ENCODE measurements around the gene SSH2.
A peak's percentile ranks its signal among the peaks of the same experiment; 100 is the strongest.

Gene SSH2

GRCh38 chr17:29613352-29613837 lies 316.6 kb downstream of the SSH2 start:
- H2AFZ ChIP-seq (ENCODE audit: low read length, unreplicated experiment), result peak overlapping the region; percentile 29
- H3K4me3 ChIP-seq (ENCODE audit: low read depth, low read length), result peak overlapping the region; percentile 71

DNA sequence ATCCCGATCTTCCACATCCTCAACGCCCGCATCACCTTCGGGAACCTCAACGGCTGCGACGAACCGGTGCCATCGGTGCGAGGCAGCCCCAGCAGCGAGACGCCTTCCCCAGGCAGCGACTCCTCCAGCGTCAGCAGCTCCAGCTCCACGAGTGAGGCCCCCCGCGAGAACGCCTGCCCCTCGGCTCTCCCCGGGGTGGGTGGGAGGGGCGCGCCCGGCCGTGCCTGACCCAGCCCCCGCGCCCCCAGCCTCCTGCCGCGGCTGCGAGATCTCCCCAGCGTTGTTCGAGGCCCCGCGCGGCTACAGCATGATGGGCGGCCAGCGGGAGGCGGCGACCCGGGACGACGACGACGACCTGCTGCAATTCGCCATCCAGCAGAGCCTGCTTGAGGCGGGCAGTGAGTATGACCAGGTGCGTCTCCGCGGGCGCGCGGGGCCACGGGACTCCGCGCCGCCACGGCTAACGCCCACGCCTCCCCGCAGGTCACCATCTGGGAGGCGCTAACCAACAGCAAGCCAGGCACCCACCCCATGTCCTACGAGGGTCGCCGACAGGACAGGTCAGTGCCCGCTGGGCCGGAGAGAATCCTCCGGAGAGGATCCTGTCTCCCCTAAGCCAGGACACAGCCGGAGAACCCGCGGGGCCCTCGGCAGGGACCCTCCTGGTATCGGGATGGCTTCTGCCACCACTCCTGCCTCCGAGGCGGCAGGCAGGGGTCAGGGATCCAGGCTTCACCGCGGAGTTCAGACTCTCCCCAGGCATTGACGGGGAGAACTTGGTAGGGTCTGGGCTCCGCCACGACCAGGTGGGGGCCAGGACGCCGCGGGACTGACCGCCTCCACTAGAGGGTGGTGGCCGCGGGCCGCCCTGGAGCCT lies 317.4 kb downstream of the SSH2 start:
- H2AFZ ChIP-seq (ENCODE audit: low read length, unreplicated experiment), result no peak overlapping the region
- H3K4me1 ChIP-seq (ENCODE audit: control insufficient read depth, insufficient read depth, low read length, unreplicated experiment), result peaks cover 10% of the 10 kb centered on the region

More at GRCh38 chr17:29613352-29613837, 316.6 kb downstream of the SSH2 start:
- peaks cover 13% of the 10 kb centered on the region for H3K27me3 ChIP-seq (ENCODE audit: insufficient read depth, low read length)
- no peak overlapping the region for H3K27ac ChIP-seq (ENCODE audit: low read depth, low read length)
- no peaks in the 10 kb centered on the region for H3K36me3 ChIP-seq (ENCODE audit: insufficient read depth, low read length)
- H3K79me2 ChIP-seq (ENCODE audit: control insufficient read depth, insufficient read depth, low read length, unreplicated experiment), result no peaks in the 10 kb centered on the region
- peaks cover 10% of the 10 kb centered on the region for H3K4me1 ChIP-seq (ENCODE audit: control insufficient read depth, insufficient read depth, low read length, unreplicated experiment)

GRCh38 chr17:29612094-29612403 lies 318.0 kb downstream of the SSH2 start:
- Histone ChIP-seq H3K36me3 (ENCODE audit: insufficient read depth, low read length) (no peaks in the 10 kb centered on the region), H3K4me1 (ENCODE audit: control insufficient read depth, insufficient read depth, low read length, unreplicated experiment) (peaks cover 10% of the 10 kb centered on the region), H3K27ac (ENCODE audit: low read depth, low read length) (no peak overlapping the region), H3K27me3 (ENCODE audit: insufficient read depth, low read length) (peaks cover 11% of the 10 kb centered on the region), H3K79me2 (ENCODE audit: control insufficient read depth, insufficient read depth, low read length, unreplicated experiment) (no peaks in the 10 kb centered on the region), H2AFZ (ENCODE audit: low read length, unreplicated experiment) (no peak overlapping the region), H3K4me3 (ENCODE audit: low read depth, low read length) (no peak overlapping the region)

More for the DNA sequence above, 317.4 kb downstream of the SSH2 start:
- H3K79me2 ChIP-seq (ENCODE audit: control insufficient read depth, insufficient read depth, low read length, unreplicated experiment), result no peaks in the 10 kb centered on the region
- peak overlapping the region; percentile 71 for H3K4me3 ChIP-seq (ENCODE audit: low read depth, low read length)
- H3K36me3 ChIP-seq (ENCODE audit: insufficient read depth, low read length), result no peaks in the 10 kb centered on the region
- no peak overlapping the region for H3K27ac ChIP-seq (ENCODE audit: low read depth, low read length)
- peaks cover 13% of the 10 kb centered on the region for H3K27me3 ChIP-seq (ENCODE audit: insufficient read depth, low read length)

DNA sequence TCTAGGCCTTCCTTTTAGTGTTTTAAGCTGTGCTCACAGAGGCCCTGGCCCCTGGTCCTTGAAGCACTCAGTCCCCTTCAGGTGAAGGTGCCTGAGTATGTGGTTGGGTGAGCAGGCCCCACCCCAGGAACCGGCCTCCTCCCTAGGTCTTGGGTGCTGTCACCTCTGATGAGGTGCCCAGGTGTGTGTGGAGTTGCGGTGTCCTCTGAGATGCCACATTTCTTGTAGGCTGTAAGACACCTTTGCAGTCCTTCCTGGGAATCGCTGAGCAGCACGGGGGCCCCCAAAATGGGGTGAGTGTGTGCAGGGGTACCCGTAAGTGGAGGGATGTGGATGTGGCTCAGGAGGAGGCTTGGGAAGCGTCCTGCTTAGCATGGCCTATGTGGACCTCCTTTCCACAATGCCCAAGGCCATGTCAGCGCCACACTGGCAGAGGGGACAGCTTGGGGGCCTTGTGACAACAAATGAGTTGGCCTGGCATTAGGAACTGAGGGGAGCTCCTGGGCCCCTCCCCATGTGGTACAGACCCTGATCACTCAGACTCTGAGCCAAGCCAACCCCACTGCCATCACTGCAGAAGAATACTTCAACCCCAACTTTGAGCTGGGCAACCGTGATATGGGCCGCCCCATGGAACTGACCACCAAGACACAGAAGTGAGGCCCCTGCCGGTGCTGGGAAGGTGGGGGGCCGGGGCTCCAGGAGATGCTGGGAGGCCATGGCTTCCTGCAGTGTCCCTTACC lies 318.5 kb downstream of the SSH2 start:
- peaks cover 10% of the 10 kb centered on the region for H3K4me1 ChIP-seq (ENCODE audit: control insufficient read depth, insufficient read depth, low read length, unreplicated experiment)
- no peak overlapping the region for H3K27ac ChIP-seq (ENCODE audit: low read depth, low read length)
- H3K79me2 ChIP-seq (ENCODE audit: control insufficient read depth, insufficient read depth, low read length, unreplicated experiment), result no peaks in the 10 kb centered on the region
- H2AFZ ChIP-seq (ENCODE audit: low read length, unreplicated experiment), result no peak overlapping the region
- H3K4me3 ChIP-seq (ENCODE audit: low read depth, low read length), result no peak overlapping the region
- H3K36me3 ChIP-seq (ENCODE audit: insufficient read depth, low read length), result no peaks in the 10 kb centered on the region
- H3K27me3 ChIP-seq (ENCODE audit: insufficient read depth, low read length), result peaks cover 6% of the 10 kb centered on the region

GRCh38 chr17:29610395-29610794 lies 319.6 kb downstream of the SSH2 start:
- Histone ChIP-seq H3K36me3 (ENCODE audit: insufficient read depth, low read length) (no peaks in the 10 kb centered on the region), H2AFZ (ENCODE audit: low read length, unreplicated experiment) (no peak overlapping the region), H3K79me2 (ENCODE audit: control insufficient read depth, insufficient read depth, low read length, unreplicated experiment) (no peaks in the 10 kb centered on the region), H3K27ac (ENCODE audit: low read depth, low read length) (no peak overlapping the region), H3K4me1 (ENCODE audit: control insufficient read depth, insufficient read depth, low read length, unreplicated experiment) (peaks cover 5% of the 10 kb centered on the region), H3K4me3 (ENCODE audit: low read depth, low read length) (no peak overlapping the region), H3K27me3 (ENCODE audit: insufficient read depth, low read length) (no peaks in the 10 kb centered on the region)

- H3K27ac ChIP-seq (ENCODE audit: low read depth, low read length), result no peak overlapping the region
- no peak overlapping the region for H2AFZ ChIP-seq (ENCODE audit: low read length, unreplicated experiment)
- H3K4me3 ChIP-seq (ENCODE audit: low read depth, low read length), result no peak overlapping the region
- H3K79me2 ChIP-seq (ENCODE audit: control insufficient read depth, insufficient read depth, low read length, unreplicated experiment), result no peaks in the 10 kb centered on the region
- H3K27me3 ChIP-seq (ENCODE audit: insufficient read depth, low read length), result no peaks in the 10 kb centered on the region
- peaks cover 5% of the 10 kb centered on the region for H3K4me1 ChIP-seq (ENCODE audit: control insufficient read depth, insufficient read depth, low read length, unreplicated experiment)
- H3K36me3 ChIP-seq (ENCODE audit: insufficient read depth, low read length), result no peaks in the 10 kb centered on the region
Measured at GRCh38 chr17:29608986-29609385, 321.0 kb downstream of the SSH2 start.

GRCh38 chr17:29607557-29608195 lies 322.4 kb downstream of the SSH2 start:
- no peak overlapping the region for H3K27ac ChIP-seq (ENCODE audit: low read depth, low read length)
- H3K4me3 ChIP-seq (ENCODE audit: low read depth, low read length), result no peak overlapping the region
- H3K4me1 ChIP-seq (ENCODE audit: control insufficient read depth, insufficient read depth, low read length, unreplicated experiment), result no peaks in the 10 kb centered on the region
- no peaks in the 10 kb centered on the region for H3K27me3 ChIP-seq (ENCODE audit: insufficient read depth, low read length)
- H3K36me3 ChIP-seq (ENCODE audit: insufficient read depth, low read length), result no peaks in the 10 kb centered on the region
- no peak overlapping the region for H2AFZ ChIP-seq (ENCODE audit: low read length, unreplicated experiment)
- H3K79me2 ChIP-seq (ENCODE audit: control insufficient read depth, insufficient read depth, low read length, unreplicated experiment), result no peaks in the 10 kb centered on the region

DNA sequence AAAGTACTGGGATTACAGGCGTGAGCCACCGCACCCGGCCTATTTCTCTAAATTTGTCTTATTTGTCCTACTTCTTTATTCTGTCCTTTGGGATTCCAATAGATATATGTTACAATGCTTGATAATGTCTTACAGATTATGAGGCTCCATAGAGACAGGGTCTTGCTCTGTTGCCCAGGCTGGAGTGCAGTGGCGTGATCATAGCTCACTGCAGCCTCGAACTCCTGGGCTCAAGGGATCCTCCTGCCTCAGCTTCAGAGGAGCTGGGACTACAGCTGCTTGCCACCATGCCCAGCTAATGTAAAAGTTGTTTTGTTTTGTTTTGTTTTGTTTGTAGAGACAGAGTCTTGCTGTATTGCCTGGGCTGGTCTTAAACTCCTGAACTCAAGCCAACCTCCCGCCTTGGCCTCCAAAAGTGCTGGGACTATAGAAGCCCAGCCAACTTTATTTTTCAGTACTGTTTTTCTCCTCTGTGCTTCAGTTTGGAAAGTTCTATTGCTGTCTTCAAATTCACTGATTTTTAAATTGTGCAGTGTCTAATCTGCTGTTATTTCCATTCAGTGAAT lies 326.8 kb downstream of the SSH2 start:
- no peaks in the 10 kb centered on the region for H3K36me3 ChIP-seq (ENCODE audit: insufficient read depth, low read length)
- no peak overlapping the region for H3K27ac ChIP-seq (ENCODE audit: low read depth, low read length)
- H3K27me3 ChIP-seq (ENCODE audit: insufficient read depth, low read length), result no peaks in the 10 kb centered on the region
- no peaks in the 10 kb centered on the region for H3K79me2 ChIP-seq (ENCODE audit: control insufficient read depth, insufficient read depth, low read length, unreplicated experiment)
- no peak overlapping the region for H3K4me3 ChIP-seq (ENCODE audit: low read depth, low read length)
- H2AFZ ChIP-seq (ENCODE audit: low read length, unreplicated experiment), result no peak overlapping the region
- H3K4me1 ChIP-seq (ENCODE audit: control insufficient read depth, insufficient read depth, low read length, unreplicated experiment), result no peaks in the 10 kb centered on the region

DNA sequence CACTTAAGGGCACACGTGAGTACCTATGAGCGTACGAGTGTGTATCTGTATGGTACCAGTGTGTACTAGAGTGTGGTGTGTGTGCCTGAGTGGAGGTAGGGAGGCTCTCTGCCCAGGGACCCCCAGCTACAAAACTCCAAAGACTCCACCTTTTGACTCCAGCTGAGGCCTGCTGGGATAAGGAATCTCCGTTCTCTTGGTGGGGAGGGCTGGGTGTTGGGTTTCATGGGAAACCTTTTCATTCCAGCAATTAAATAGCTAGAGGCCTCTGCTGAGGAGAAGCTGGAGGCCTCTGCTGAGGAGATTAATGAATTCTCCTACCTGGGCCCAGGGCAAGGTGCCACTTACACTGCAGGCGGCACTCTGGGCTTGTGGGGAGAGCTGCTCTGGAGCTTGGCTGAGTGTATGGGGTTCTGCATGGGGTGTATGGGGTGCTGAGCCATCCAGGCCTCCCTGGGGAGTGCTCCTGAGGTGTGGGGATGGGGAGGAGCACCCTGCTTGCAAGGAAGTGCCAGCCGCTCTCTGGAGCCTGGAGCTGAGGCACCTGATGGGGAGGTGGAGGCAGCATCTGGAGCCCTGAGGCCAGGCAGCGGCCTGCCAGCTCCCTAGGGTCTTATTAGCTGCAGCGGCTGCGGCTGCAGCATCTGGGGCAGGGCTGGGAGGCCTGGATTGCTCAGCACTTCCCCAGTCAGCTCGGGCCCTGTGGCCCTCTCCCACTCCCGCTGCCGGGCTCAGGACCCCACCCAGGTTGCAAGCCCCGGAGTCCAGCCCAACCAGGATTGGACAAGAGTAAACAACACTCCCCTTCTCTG lies 332.5 kb downstream of the SSH2 start:
- Histone ChIP-seq H3K27ac (ENCODE audit: low read depth, low read length) (no peak overlapping the region), H3K79me2 (ENCODE audit: control insufficient read depth, insufficient read depth, low read length, unreplicated experiment) (no peaks in the 10 kb centered on the region), H3K27me3 (ENCODE audit: insufficient read depth, low read length) (no peaks in the 10 kb centered on the region), H3K4me3 (ENCODE audit: low read depth, low read length) (no peak overlapping the region), H3K36me3 (ENCODE audit: insufficient read depth, low read length) (no peaks in the 10 kb centered on the region), H2AFZ (ENCODE audit: low read length, unreplicated experiment) (no peak overlapping the region), H3K4me1 (ENCODE audit: control insufficient read depth, insufficient read depth, low read length, unreplicated experiment) (peaks cover 11% of the 10 kb centered on the region)

DNA sequence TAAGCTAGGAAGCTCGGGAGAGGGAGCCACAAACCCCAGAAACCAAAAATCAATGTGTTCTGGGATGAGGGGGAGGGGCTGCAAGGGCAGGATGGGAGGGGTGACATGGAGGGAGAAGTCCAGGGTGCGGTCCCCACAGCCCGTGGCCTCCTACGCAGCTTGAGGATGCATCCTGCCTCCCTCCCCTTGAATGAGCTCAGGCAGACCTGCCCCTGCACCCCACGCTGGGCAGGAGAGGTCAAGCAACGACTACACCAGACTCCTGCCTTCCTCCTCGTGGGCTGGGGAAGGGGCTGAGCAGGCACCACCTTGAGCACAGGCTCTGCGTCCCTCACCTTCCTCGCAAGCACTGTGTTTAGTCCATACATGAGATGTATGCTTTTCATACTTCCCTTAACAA lies 333.2 kb downstream of the SSH2 start:
- no peaks in the 10 kb centered on the region for H3K36me3 ChIP-seq (ENCODE audit: insufficient read depth, low read length)
- H2AFZ ChIP-seq (ENCODE audit: low read length, unreplicated experiment), result no peak overlapping the region
- H3K4me1 ChIP-seq (ENCODE audit: control insufficient read depth, insufficient read depth, low read length, unreplicated experiment), result peaks cover 18% of the 10 kb centered on the region
- H3K4me3 ChIP-seq (ENCODE audit: low read depth, low read length), result no peak overlapping the region
- H3K27me3 ChIP-seq (ENCODE audit: insufficient read depth, low read length), result no peaks in the 10 kb centered on the region
- no peak overlapping the region for H3K27ac ChIP-seq (ENCODE audit: low read depth, low read length)
- no peaks in the 10 kb centered on the region for H3K79me2 ChIP-seq (ENCODE audit: control insufficient read depth, insufficient read depth, low read length, unreplicated experiment)

All from ACC112 (cell line).